Measurements from ENCODE around the gene XXYLT1.

- no peak for TF ChIP-seq ZNF747 (tag by site-specific recombination; IDR thresholded peaks at IDR 0.05)
- TF ChIP-seq ZNF292 (tag by site-specific recombination; IDR thresholded peaks at IDR 0.05; ENCODE audit: borderline replicate concordance, low read depth): no peak
These were observed 238.0 kb downstream of the XXYLT1 start for GRCh38 chr3:195032955-195033354.

Data from HEK293 (cell line).